ENCODE measurements around the gene JAM3. TPM values are rescaled to one million over a fixed set of nuclear protein-coding genes. Genes with fewer than 3 reads are reported as not detected.

Gene JAM3
- total RNA-seq, 3 donors from 2014 or later (not counting 1 experiment from before 2014, with no cell fraction given), result 2.1 to 3.8 (median 2.4) TPM

DNA sequence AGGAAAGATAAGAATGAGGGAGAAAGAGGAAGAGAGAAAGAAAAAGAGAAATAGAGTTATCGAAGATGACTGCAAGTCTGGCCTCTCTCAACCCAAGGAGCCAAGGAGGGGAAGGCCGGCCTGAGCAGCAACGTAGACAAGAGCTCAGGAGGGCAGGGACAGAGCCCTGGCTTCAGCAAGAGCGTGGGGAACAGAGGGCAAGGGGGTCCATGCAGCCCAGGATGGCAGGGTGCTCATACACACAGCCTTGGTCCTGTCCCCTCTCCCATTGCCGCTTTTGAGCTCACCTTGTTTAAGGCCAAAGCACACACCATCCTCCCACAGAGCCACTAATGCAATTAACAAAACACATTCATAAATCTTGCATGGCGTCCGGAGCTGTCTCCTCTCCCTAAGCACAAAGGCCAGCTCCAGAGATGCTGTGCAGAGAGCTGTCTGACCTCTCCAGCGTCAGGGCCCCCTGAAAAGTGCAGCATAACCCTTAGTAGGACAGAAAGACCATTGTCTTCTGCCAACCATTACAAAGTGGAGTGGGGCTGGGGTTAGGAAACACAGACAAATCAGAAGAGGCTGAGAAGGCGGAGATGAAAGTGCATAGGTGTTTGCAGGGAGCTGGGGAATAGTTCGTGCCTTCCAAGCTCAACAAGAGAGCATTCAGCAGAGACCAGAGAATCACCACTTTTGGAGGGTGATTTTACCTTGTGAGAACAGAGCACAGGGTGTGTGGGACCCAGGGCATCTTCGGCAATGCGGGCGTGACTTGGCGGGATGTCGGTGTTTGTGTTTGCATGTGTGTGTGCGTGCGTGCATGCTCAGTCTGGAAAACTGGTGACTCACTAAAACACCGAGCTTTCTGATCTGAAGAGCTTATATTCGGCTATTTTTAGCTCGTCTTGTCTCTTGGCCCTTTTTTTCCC, 28.2 kb upstream of the JAM3 start:
- Mint-ChIP-seq H3K9me3 (peaks cover 0 to 2% of the 10 kb centered on the region in 2 donors), H3K36me3 (no peaks in the 10 kb centered on the region), H3K27ac (no peak overlapping the region), H3K27me3 (ENCODE audit: low read depth in 2 of 2) (peaks cover 3 to 12% of the 10 kb centered on the region in 2 donors), H3K4me3 (no peak overlapping the region), H3K4me1 (peaks cover 11 to 23% of the 10 kb centered on the region in 2 donors)
- WGBS (ENCODE audit: insufficient coverage), result 89% methylated on average over 20 of the region's 20 CpGs
- TF ChIP-seq, protein P1, sequence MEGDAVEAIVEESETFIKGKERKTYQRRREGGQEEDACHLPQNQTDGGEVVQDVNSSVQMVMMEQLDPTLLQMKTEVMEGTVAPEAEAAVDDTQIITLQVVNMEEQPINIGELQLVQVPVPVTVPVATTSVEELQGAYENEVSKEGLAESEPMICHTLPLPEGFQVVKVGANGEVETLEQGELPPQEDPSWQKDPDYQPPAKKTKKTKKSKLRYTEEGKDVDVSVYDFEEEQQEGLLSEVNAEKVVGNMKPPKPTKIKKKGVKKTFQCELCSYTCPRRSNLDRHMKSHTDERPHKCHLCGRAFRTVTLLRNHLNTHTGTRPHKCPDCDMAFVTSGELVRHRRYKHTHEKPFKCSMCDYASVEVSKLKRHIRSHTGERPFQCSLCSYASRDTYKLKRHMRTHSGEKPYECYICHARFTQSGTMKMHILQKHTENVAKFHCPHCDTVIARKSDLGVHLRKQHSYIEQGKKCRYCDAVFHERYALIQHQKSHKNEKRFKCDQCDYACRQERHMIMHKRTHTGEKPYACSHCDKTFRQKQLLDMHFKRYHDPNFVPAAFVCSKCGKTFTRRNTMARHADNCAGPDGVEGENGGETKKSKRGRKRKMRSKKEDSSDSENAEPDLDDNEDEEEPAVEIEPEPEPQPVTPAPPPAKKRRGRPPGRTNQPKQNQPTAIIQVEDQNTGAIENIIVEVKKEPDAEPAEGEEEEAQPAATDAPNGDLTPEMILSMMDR (IDR thresholded peaks at IDR 0.05), result no peak
- H3K9me3 ChIP-seq (ENCODE audit: control insufficient read depth, insufficient read depth, low read length), result no peaks in the 10 kb centered on the region
- intact Hi-C loops (cut with micrococcal nuclease), result no loop called here
- peaks cover 22% of the 10 kb centered on the region for H3K4me1 ChIP-seq (ENCODE audit: control insufficient read depth, insufficient read depth, low read length)
- DNase-seq, result no peak
- no peak overlapping the region for H3K27ac ChIP-seq (ENCODE audit: low read length)
- H3K27me3 ChIP-seq (ENCODE audit: control insufficient read depth, insufficient read depth, low read length), result no peaks in the 10 kb centered on the region
- no peaks in the 10 kb centered on the region for H3K36me3 ChIP-seq (ENCODE audit: control insufficient read depth, insufficient read depth, low read length)
- no peak overlapping the region for H3K4me3 ChIP-seq (ENCODE audit: low read length)
- ATAC-seq, result no peak

DNA sequence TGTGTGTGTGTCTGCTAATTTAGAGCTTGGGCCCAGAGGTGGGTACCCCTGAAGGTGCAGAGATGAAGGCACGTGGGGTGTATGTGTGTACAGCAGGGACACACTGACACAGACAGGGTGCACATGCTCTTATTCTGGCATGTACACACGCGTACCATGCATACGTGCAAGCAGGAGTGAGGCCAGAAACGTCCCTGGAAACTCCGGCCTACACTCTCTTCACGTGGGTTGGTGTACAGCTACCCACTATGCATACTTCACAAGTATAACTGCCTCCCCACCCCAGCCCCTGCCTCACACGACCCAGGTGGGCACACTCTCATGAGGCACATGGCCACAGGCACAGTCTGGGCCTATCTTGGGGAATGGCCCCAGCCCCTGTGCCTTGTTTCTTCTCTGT, 27.5 kb upstream of the JAM3 start:
- no peaks in the 10 kb centered on the region for H3K9me3 ChIP-seq (ENCODE audit: control insufficient read depth, insufficient read depth, low read length)
- Mint-ChIP-seq H3K9me3 (no peaks in the 10 kb centered on the region), H3K4me3 (no peak overlapping the region), H3K27ac (no peak overlapping the region), H3K36me3 (no peaks in the 10 kb centered on the region), H3K4me1 (peaks cover 7 to 16% of the 10 kb centered on the region in 2 donors), H3K27me3 (ENCODE audit: low read depth in 2 of 2) (peaks cover 6 to 14% of the 10 kb centered on the region in 2 donors)
- no peak overlapping the region for H3K4me3 ChIP-seq (ENCODE audit: low read length)
- DNase-seq (no peak), ATAC-seq (no peak)
- H3K4me1 ChIP-seq (ENCODE audit: control insufficient read depth, insufficient read depth, low read length), result peaks cover 15% of the 10 kb centered on the region
- intact Hi-C loops (cut with micrococcal nuclease), result no loop called here
- TF ChIP-seq, protein P1 (IDR thresholded peaks at IDR 0.05), result no peak
- no peaks in the 10 kb centered on the region for H3K36me3 ChIP-seq (ENCODE audit: control insufficient read depth, insufficient read depth, low read length)
- no peaks in the 10 kb centered on the region for H3K27me3 ChIP-seq (ENCODE audit: control insufficient read depth, insufficient read depth, low read length)
- H3K27ac ChIP-seq (ENCODE audit: low read length), result no peak overlapping the region
- 88% methylated on average over 8 of the region's 8 CpGs for WGBS (ENCODE audit: insufficient coverage)

DNA sequence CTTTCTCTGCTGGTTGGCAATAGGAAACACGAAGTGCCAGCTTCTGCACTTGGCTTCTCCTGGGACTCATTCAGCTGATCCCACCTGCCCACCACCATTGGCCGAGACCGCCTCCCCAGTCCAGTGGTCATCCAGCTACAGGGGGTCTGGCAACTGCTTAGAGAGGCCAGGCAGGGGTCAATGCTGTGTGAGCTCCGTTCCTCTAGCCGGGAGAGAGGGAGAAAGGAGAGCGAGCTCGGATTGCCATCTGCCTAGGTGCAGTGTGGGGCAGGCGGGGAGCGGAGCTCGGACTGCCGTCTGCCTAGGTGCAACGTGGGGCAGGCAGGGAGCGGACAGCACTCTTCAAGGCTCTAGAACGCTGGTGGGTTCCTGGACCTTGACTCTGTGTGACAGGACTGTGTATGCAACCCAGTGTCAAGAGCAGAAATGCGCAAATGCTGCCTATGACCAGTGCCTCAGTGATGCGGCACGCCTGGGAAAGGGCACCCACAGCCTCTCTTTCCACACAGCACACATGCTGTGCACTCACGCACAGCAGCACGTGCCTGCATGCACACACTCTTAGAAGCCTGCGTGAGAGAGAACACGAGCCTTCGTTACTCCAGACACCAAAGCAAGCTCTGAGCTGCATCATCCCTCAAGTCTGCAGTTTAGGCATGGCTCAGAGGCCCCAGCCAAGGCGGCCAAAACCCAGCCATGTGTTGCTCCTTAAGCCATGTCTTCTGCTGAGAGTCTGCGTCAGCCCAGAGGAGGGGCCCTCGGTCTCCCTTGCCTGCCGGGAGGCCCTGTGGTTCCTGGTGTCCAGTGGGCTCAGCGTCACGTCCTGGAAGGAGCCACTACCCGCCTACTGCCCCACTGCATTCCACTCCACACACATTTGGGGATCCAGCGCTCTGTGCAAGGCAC, 26.8 kb upstream of the JAM3 start:
- no peaks in the 10 kb centered on the region for H3K27me3 ChIP-seq (ENCODE audit: control insufficient read depth, insufficient read depth, low read length)
- peaks cover 7 to 10% of the 10 kb centered on the region in 2 donors for H3K4me1 Mint-ChIP-seq
- H3K9me3 Mint-ChIP-seq, result no peaks in the 10 kb centered on the region
- H3K4me3 ChIP-seq (ENCODE audit: low read length), result no peak overlapping the region
- H3K36me3 ChIP-seq (ENCODE audit: control insufficient read depth, insufficient read depth, low read length), result no peaks in the 10 kb centered on the region
- H3K27me3 Mint-ChIP-seq (ENCODE audit: low read depth in 2 of 2), result peaks cover 13 to 21% of the 10 kb centered on the region in 2 donors
- no peak for DNase-seq
- TF ChIP-seq, protein P1 (IDR thresholded peaks at IDR 0.05), result no peak
- WGBS (ENCODE audit: insufficient coverage), result 91% methylated on average over 30 of the region's 30 CpGs
- H3K27ac Mint-ChIP-seq, result no peak overlapping the region
- no peaks in the 10 kb centered on the region for H3K36me3 Mint-ChIP-seq
- H3K4me3 Mint-ChIP-seq, result no peak overlapping the region
- H3K9me3 ChIP-seq (ENCODE audit: control insufficient read depth, insufficient read depth, low read length), result no peaks in the 10 kb centered on the region
- H3K27ac ChIP-seq (ENCODE audit: low read length), result no peak overlapping the region
- no peak for ATAC-seq
- H3K4me1 ChIP-seq (ENCODE audit: control insufficient read depth, insufficient read depth, low read length), result peaks cover 9% of the 10 kb centered on the region
- intact Hi-C loops (cut with micrococcal nuclease), result no loop called here
